H9 (cell line): Measurements from ENCODE around the gene MYO7A. TPM values are rescaled to one million over a fixed set of nuclear protein-coding genes. Genes with fewer than 3 reads are reported as not detected.

Experiments used
- DNase-seq: peaks from one replicate; pipeline ENCODE4 v3.0.0-alpha.2; 2017
- H2AFZ ChIP-seq: one replicate; pipeline ENCODE4 v1.6.1; 2013; ENCODE audit warnings: mild to moderate bottlenecking, low read length, control low read depth, moderate library complexity
- H2AK5ac ChIP-seq: 2 replicates; pipeline ENCODE4 v1.6.1; 2013; ENCODE audit warnings: low read length, control low read depth, mixed read lengths; ENCODE audit not compliant: insufficient read length
- H2BK120ac ChIP-seq: one replicate; pipeline ENCODE4 v1.6.1; 2013; ENCODE audit warnings: low read depth, mild to moderate bottlenecking, low read length, control low read depth, inconsistent platforms; ENCODE audit not compliant: poor library complexity, severe bottlenecking
- H2BK12ac ChIP-seq: 2 replicates; pipeline ENCODE4 v1.6.1; 2013; ENCODE audit warnings: low read length, control low read depth, mixed read lengths, low read depth; ENCODE audit not compliant: insufficient read length
- H2BK15ac ChIP-seq: 2 replicates; pipeline ENCODE4 v1.6.1; 2013; ENCODE audit warnings: low read depth, low read length, control low read depth
- H2BK20ac ChIP-seq: one replicate; pipeline ENCODE4 v1.6.1; 2013; ENCODE audit warnings: low read depth, mild to moderate bottlenecking, low read length, control low read depth, inconsistent platforms; ENCODE audit not compliant: poor library complexity, severe bottlenecking
- H2BK5ac ChIP-seq: 2 replicates; pipeline ENCODE4 v1.6.1; 2013; ENCODE audit warnings: low read length, control low read depth, mixed read lengths; ENCODE audit not compliant: insufficient read length
- H3K14ac ChIP-seq: 2 replicates; pipeline ENCODE4 v1.6.1; 2013; ENCODE audit warnings: low read length, control low read depth; ENCODE audit not compliant: insufficient read depth
- H3K18ac ChIP-seq: 2 replicates; pipeline ENCODE4 v1.6.1; 2013; ENCODE audit warnings: low read depth, mild to moderate bottlenecking, mixed read lengths, low read length, control low read depth; ENCODE audit not compliant: insufficient read length
- H3K23ac ChIP-seq: 2 replicates; pipeline ENCODE4 v1.6.1; 2013; ENCODE audit warnings: low read length, control low read depth, mixed read lengths, low read depth; ENCODE audit not compliant: insufficient read length
- H3K23me2 ChIP-seq: 2 replicates; pipeline ENCODE4 v1.6.1; 2013; ENCODE audit warnings: low read depth, mild to moderate bottlenecking, mixed read lengths, low read length, control low read depth; ENCODE audit not compliant: insufficient read length, poor library complexity, severe bottlenecking
- H3K27ac ChIP-seq: 2 replicates; pipeline ENCODE4 v1.5.1; 2013; ENCODE audit warnings: low read length, control low read depth, mixed read lengths, low read depth; ENCODE audit not compliant: insufficient read length
- H3K27me3 ChIP-seq: 2 replicates; pipeline ENCODE4 v1.6.1; 2013; ENCODE audit warnings: low read length, control low read depth, inconsistent platforms; ENCODE audit not compliant: insufficient read depth
- H3K4ac ChIP-seq: 2 replicates; pipeline ENCODE4 v1.6.1; 2013; ENCODE audit warnings: low read depth, mild to moderate bottlenecking, control low read depth, inconsistent platforms, low read length, moderate library complexity
- H3K4me1 ChIP-seq: 2 replicates; pipeline ENCODE4 v1.6.1; 2013; ENCODE audit warnings: low read length, control low read depth, inconsistent platforms; ENCODE audit not compliant: insufficient read depth
- H3K4me2 ChIP-seq: 2 replicates; pipeline ENCODE4 v1.6.1; 2013; ENCODE audit warnings: low read length, control low read depth, mixed read lengths; ENCODE audit not compliant: insufficient read length, insufficient read depth
- H3K56ac ChIP-seq: 2 replicates; pipeline ENCODE4 v1.6.1; 2013; ENCODE audit warnings: low read depth, mild to moderate bottlenecking, mixed read lengths, low read length, control low read depth; ENCODE audit not compliant: insufficient read length
- H3K79me1 ChIP-seq: 2 replicates; pipeline ENCODE4 v1.6.1; 2013; ENCODE audit warnings: low read depth, mild to moderate bottlenecking, moderate library complexity, low read length, control low read depth, inconsistent platforms; ENCODE audit not compliant: insufficient read depth, poor library complexity, severe bottlenecking
- H3K79me2 ChIP-seq: 2 replicates; pipeline ENCODE4 v1.6.1; 2013; ENCODE audit warnings: low read length, control low read depth, inconsistent platforms; ENCODE audit not compliant: insufficient read depth
- H3K9ac ChIP-seq: 2 replicates; pipeline ENCODE4 v1.6.1; 2013; ENCODE audit warnings: low read length, control low read depth, mixed read lengths; ENCODE audit not compliant: insufficient read length; ENCODE audit errors: extremely low read depth
- H3K9me3 ChIP-seq: one replicate; pipeline ENCODE4 v1.6.1; 2013; ENCODE audit warnings: low read depth, low read length, inconsistent platforms; ENCODE audit not compliant: control insufficient read depth
- H3T11ph ChIP-seq: one replicate; pipeline ENCODE4 v1.6.1; 2013; ENCODE audit warnings: mild to moderate bottlenecking, low read length, control low read depth, inconsistent platforms
- H4K20me1 ChIP-seq: one replicate; pipeline ENCODE4 v1.6.1; 2013; ENCODE audit not compliant: control insufficient read depth, insufficient read length, insufficient read depth
- H4K5ac ChIP-seq: 2 replicates; pipeline ENCODE4 v1.6.1; 2013; ENCODE audit warnings: low read depth, mild to moderate bottlenecking, mixed read lengths, low read length, control low read depth; ENCODE audit not compliant: insufficient read length
- H4K8ac ChIP-seq: replicated peaks from 2 replicates; pipeline ENCODE4 v1.6.1; 2013; ENCODE audit warnings: low read length, control low read depth, mixed read lengths, low read depth; ENCODE audit not compliant: insufficient read length
- H4K91ac ChIP-seq: 2 replicates; pipeline ENCODE4 v1.6.1; 2013; ENCODE audit warnings: low read depth, mild to moderate bottlenecking, moderate library complexity, mixed read lengths, low read length, control low read depth; ENCODE audit not compliant: insufficient read length
- H3K27ac Mint-ChIP-seq, 3 experiments: 2 replicates in 2 of 3; 3 replicates in 1 of 3; pipeline ENCODE4 v1.8.0; 2020 to 2021; ENCODE audit warnings: mixed read lengths in 3 of 3, mild to moderate bottlenecking in 1 of 3, moderate library complexity in 1 of 3
- H3K27me3 Mint-ChIP-seq: 2 replicates; pipeline ENCODE4 v1.8.0; 2021; ENCODE audit warnings: low read depth, mild to moderate bottlenecking, moderate library complexity, mixed read lengths
- H3K36me3 Mint-ChIP-seq, 3 experiments: 2 replicates in 2 of 3; 3 replicates in 1 of 3; pipeline ENCODE4 v1.8.0; 2020 to 2021; ENCODE audit warnings: low read depth in 3 of 3, mixed read lengths in 3 of 3; ENCODE audit not compliant: insufficient read depth in 1 of 3
- H3K4me1 Mint-ChIP-seq, 2 experiments: 2 replicates each; pipeline ENCODE4 v1.8.0; 2020; ENCODE audit warnings: mixed read lengths in 2 of 2
- H3K4me3 Mint-ChIP-seq, 2 experiments: 2 replicates in 1 of 2; 3 replicates in 1 of 2; pipeline ENCODE4 v1.8.0; 2020 to 2021; ENCODE audit warnings: mild to moderate bottlenecking in 2 of 2, mixed read lengths in 2 of 2, moderate library complexity in 1 of 2
- H3K9me3 Mint-ChIP-seq, 2 experiments: 2 replicates in 1 of 2; 3 replicates in 1 of 2; pipeline ENCODE4 v1.8.0; 2020; ENCODE audit warnings: mild to moderate bottlenecking in 2 of 2, mixed read lengths in 2 of 2, moderate library complexity in 1 of 2
- WGBS: extraction: QIAGEN DNeasy Blood & Tissue Kit; methylation state at CpG from one replicate; pipeline ENCODE4 v1.1.7; 2013; ENCODE audit warnings: missing lambda C conversion rate, low lambda C conversion rate, mixed read lengths; ENCODE audit not compliant: insufficient read length; ENCODE audit errors: extremely low coverage; 5-methylcytosine and 5-hydroxymethylcytosine counted together
- total RNA-seq: library from RNA; stranded (reverse); gene quantifications from 2 replicates; pipeline ENCODE4 v1.2.1, GENCODE V29; 2021
- TF ChIP-seq, protein P1 (sequence below): fragments of 200-600 bp; sonication (generic); conservative IDR thresholded peaks from 3 replicates; pipeline ENCODE4 v1.8.0; 2021; ENCODE audit warnings: antibody characterized with exemption, mild to moderate bottlenecking

MYO7A gene
- total RNA-seq, 1 experiment from 2014 or later = 1.6 TPM

DNA sequence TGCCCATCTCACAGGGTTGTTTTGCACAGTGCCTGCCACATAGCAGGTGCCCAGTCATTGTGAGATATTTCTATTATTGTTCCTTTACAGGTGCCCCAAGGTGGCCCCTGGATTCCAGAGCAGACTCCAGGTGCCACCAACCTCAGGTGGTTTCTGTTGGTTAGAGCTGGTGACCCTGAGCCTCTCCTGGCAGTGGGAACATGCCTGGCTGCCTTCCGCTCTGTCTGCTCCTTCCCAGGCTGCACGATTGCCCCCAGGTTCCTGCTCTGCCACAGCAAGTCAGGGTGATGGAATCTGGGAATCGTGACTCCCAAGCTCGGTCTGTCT, 38.0 kb upstream of the MYO7A start:
- H3K23me2 ChIP-seq = no peaks in the 10 kb centered on the region
- no peak overlapping the region for H3K27ac ChIP-seq
- no peak for DNase-seq
- no peak overlapping the region for H2BK120ac ChIP-seq
- TF ChIP-seq, protein P1, sequence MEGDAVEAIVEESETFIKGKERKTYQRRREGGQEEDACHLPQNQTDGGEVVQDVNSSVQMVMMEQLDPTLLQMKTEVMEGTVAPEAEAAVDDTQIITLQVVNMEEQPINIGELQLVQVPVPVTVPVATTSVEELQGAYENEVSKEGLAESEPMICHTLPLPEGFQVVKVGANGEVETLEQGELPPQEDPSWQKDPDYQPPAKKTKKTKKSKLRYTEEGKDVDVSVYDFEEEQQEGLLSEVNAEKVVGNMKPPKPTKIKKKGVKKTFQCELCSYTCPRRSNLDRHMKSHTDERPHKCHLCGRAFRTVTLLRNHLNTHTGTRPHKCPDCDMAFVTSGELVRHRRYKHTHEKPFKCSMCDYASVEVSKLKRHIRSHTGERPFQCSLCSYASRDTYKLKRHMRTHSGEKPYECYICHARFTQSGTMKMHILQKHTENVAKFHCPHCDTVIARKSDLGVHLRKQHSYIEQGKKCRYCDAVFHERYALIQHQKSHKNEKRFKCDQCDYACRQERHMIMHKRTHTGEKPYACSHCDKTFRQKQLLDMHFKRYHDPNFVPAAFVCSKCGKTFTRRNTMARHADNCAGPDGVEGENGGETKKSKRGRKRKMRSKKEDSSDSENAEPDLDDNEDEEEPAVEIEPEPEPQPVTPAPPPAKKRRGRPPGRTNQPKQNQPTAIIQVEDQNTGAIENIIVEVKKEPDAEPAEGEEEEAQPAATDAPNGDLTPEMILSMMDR = no peak
- H3K36me3 Mint-ChIP-seq = no peaks in the 10 kb centered on the region; a peak in 2 of 7 replicates
- no CpG with 5 or more reads among the region's 4 CpGs for WGBS
- H4K91ac ChIP-seq = no peak overlapping the region
- H2AK5ac ChIP-seq = no peak overlapping the region
- H2BK20ac ChIP-seq = no peak overlapping the region
- no peaks in the 10 kb centered on the region for H3K4me1 ChIP-seq
- no peaks in the 10 kb centered on the region for H3K27me3 ChIP-seq
- no peak overlapping the region for H3K14ac ChIP-seq
- no peak overlapping the region for H3K23ac ChIP-seq
- H3K9ac ChIP-seq = no peak overlapping the region
- no peak overlapping the region for H2AFZ ChIP-seq
- no peaks in the 10 kb centered on the region for H3K79me2 ChIP-seq
- no peak overlapping the region for H3K4me3 Mint-ChIP-seq
- H3K27me3 Mint-ChIP-seq = no peaks in the 10 kb centered on the region
- H4K8ac ChIP-seq = no peak overlapping the region
- H2BK12ac ChIP-seq = no peak overlapping the region
- H3T11ph ChIP-seq = no peak overlapping the region
- H3K9me3 ChIP-seq = no peaks in the 10 kb centered on the region
- H3K9me3 Mint-ChIP-seq = no peaks in the 10 kb centered on the region
- H3K27ac Mint-ChIP-seq = peak overlapping the region in 1 of 3 experiments; percentile 31; a peak in 2 of 7 replicates
- H3K56ac ChIP-seq = no peak overlapping the region
- H3K4me1 Mint-ChIP-seq = peaks cover 6 to 11% of the 10 kb centered on the region in 2 experiments
- no peaks in the 10 kb centered on the region for H4K20me1 ChIP-seq
- no peak overlapping the region for H4K5ac ChIP-seq
- no peak overlapping the region for H2BK5ac ChIP-seq
- no peak overlapping the region for H3K4ac ChIP-seq
- no peak overlapping the region for H3K4me2 ChIP-seq
- no peak overlapping the region for H2BK15ac ChIP-seq
- H3K18ac ChIP-seq = no peak overlapping the region
- H3K79me1 ChIP-seq = no peaks in the 10 kb centered on the region
